ENCODE measurements around the gene DGKB. TPM values are rescaled to one million over a fixed set of nuclear protein-coding genes. Genes with fewer than 3 reads are reported as not detected.

The DGKB gene
- total and polyA plus RNA-seq, 2 donors: 0.09 to 0.19 TPM

- Histone ChIP-seq H3K4me1 (ENCODE audit: control insufficient read depth in 2 of 2, insufficient read depth in 2 of 2, low read length in 2 of 2) (no peaks in the 10 kb centered on the region), H3K9me3 (ENCODE audit: control insufficient read depth in 2 of 2, insufficient read depth in 1 of 2, low read length in 1 of 2) (no peaks in the 10 kb centered on the region), H3K36me3 (ENCODE audit: control insufficient read depth in 2 of 2, insufficient read depth in 2 of 2, low read length in 1 of 2) (no peaks in the 10 kb centered on the region), H3K27me3 (ENCODE audit: control insufficient read depth in 2 of 2, insufficient read depth in 1 of 2, low read length in 1 of 2) (no peaks in the 10 kb centered on the region), H3K4me3 (ENCODE audit: low read length in 2 of 2) (no peak overlapping the region), H3K27ac (ENCODE audit: low read depth in 1 of 2, low read length in 1 of 2) (no peak overlapping the region)
- no peak for DNase-seq (ENCODE audit: low read depth in 6 of 9, low spot score in 9 of 9)
- WGBS: 78% methylated on average over 8 of the region's 8 CpGs
These were observed 26.5 kb downstream of the DGKB start for GRCh38 chr7:14875941-14876587.

GRCh38 chr7:14871880-14872279, 30.7 kb downstream of the DGKB start:
- no peaks in the 10 kb centered on the region for H3K9me3 ChIP-seq (ENCODE audit: control insufficient read depth in 2 of 2, insufficient read depth in 1 of 2, low read length in 1 of 2)
- H3K36me3 ChIP-seq (ENCODE audit: control insufficient read depth in 2 of 2, insufficient read depth in 2 of 2, low read length in 1 of 2): no peaks in the 10 kb centered on the region
- H3K27me3 ChIP-seq (ENCODE audit: control insufficient read depth in 2 of 2, insufficient read depth in 1 of 2, low read length in 1 of 2): no peaks in the 10 kb centered on the region
- no peak for DNase-seq (ENCODE audit: low read depth in 6 of 9, low spot score in 9 of 9)
- no peak overlapping the region for H3K4me3 ChIP-seq (ENCODE audit: low read length in 2 of 2)
- WGBS: 97% methylated on average over 6 of the region's 6 CpGs
- H3K27ac ChIP-seq (ENCODE audit: low read depth in 1 of 2, low read length in 1 of 2): no peak overlapping the region
- H3K4me1 ChIP-seq (ENCODE audit: control insufficient read depth in 2 of 2, insufficient read depth in 2 of 2, low read length in 2 of 2): no peaks in the 10 kb centered on the region

- WGBS: 88% methylated on average over 11 of the region's 11 CpGs
These were observed 32.2 kb downstream of the DGKB start for GRCh38 chr7:14870394-14870793.

GRCh38 chr7:14868937-14869336, 33.6 kb downstream of the DGKB start:
- H3K36me3 ChIP-seq (ENCODE audit: control insufficient read depth in 2 of 2, insufficient read depth in 2 of 2, low read length in 1 of 2): no peaks in the 10 kb centered on the region
- H3K27me3 ChIP-seq (ENCODE audit: control insufficient read depth in 2 of 2, insufficient read depth in 1 of 2, low read length in 1 of 2): no peaks in the 10 kb centered on the region
- no peaks in the 10 kb centered on the region for H3K4me1 ChIP-seq (ENCODE audit: control insufficient read depth in 2 of 2, insufficient read depth in 2 of 2, low read length in 2 of 2)
- no peak overlapping the region for H3K4me3 ChIP-seq (ENCODE audit: low read length in 2 of 2)
- H3K27ac ChIP-seq (ENCODE audit: low read depth in 1 of 2, low read length in 1 of 2): no peak overlapping the region
- no peaks in the 10 kb centered on the region for H3K9me3 ChIP-seq (ENCODE audit: control insufficient read depth in 2 of 2, insufficient read depth in 1 of 2, low read length in 1 of 2)
- no peak for DNase-seq (ENCODE audit: low read depth in 6 of 9, low spot score in 9 of 9)

More at GRCh38 chr7:14870394-14870793, 32.2 kb downstream of the DGKB start:
- DNase-seq (ENCODE audit: low read depth in 6 of 9, low spot score in 9 of 9): no peak
- Histone ChIP-seq H3K27ac (ENCODE audit: low read depth in 1 of 2, low read length in 1 of 2) (no peak overlapping the region), H3K4me1 (ENCODE audit: control insufficient read depth in 2 of 2, insufficient read depth in 2 of 2, low read length in 2 of 2) (no peaks in the 10 kb centered on the region), H3K36me3 (ENCODE audit: control insufficient read depth in 2 of 2, insufficient read depth in 2 of 2, low read length in 1 of 2) (no peaks in the 10 kb centered on the region), H3K4me3 (ENCODE audit: low read length in 2 of 2) (no peak overlapping the region), H3K9me3 (ENCODE audit: control insufficient read depth in 2 of 2, insufficient read depth in 1 of 2, low read length in 1 of 2) (no peaks in the 10 kb centered on the region), H3K27me3 (ENCODE audit: control insufficient read depth in 2 of 2, insufficient read depth in 1 of 2, low read length in 1 of 2) (no peaks in the 10 kb centered on the region)

GRCh38 chr7:14861456-14861855, 41.1 kb downstream of the DGKB start:
- no peaks in the 10 kb centered on the region for H3K4me1 ChIP-seq (ENCODE audit: control insufficient read depth in 2 of 2, insufficient read depth in 2 of 2, low read length in 2 of 2)
- DNase-seq (ENCODE audit: low read depth in 6 of 9, low spot score in 9 of 9): no peak
- no peak overlapping the region for H3K4me3 ChIP-seq (ENCODE audit: low read length in 2 of 2)
- no peaks in the 10 kb centered on the region for H3K36me3 ChIP-seq (ENCODE audit: control insufficient read depth in 2 of 2, insufficient read depth in 2 of 2, low read length in 1 of 2)
- WGBS: 97% methylated on average over 1 of the region's 1 CpG
- no peaks in the 10 kb centered on the region for H3K9me3 ChIP-seq (ENCODE audit: control insufficient read depth in 2 of 2, insufficient read depth in 1 of 2, low read length in 1 of 2)
- H3K27me3 ChIP-seq (ENCODE audit: control insufficient read depth in 2 of 2, insufficient read depth in 1 of 2, low read length in 1 of 2): no peaks in the 10 kb centered on the region
- no peak overlapping the region for H3K27ac ChIP-seq (ENCODE audit: low read depth in 1 of 2, low read length in 1 of 2)

GRCh38 chr7:14859267-14859666, 43.3 kb downstream of the DGKB start:
- H3K4me3 ChIP-seq (ENCODE audit: low read length in 2 of 2): no peak overlapping the region
- H3K36me3 ChIP-seq (ENCODE audit: control insufficient read depth in 2 of 2, insufficient read depth in 2 of 2, low read length in 1 of 2): no peaks in the 10 kb centered on the region
- DNase-seq (ENCODE audit: low read depth in 6 of 9, low spot score in 9 of 9): no peak
- no peaks in the 10 kb centered on the region for H3K27me3 ChIP-seq (ENCODE audit: control insufficient read depth in 2 of 2, insufficient read depth in 1 of 2, low read length in 1 of 2)
- WGBS: 77% methylated on average over 2 of the region's 2 CpGs
- no peaks in the 10 kb centered on the region for H3K4me1 ChIP-seq (ENCODE audit: control insufficient read depth in 2 of 2, insufficient read depth in 2 of 2, low read length in 2 of 2)
- no peak overlapping the region for H3K27ac ChIP-seq (ENCODE audit: low read depth in 1 of 2, low read length in 1 of 2)
- H3K9me3 ChIP-seq (ENCODE audit: control insufficient read depth in 2 of 2, insufficient read depth in 1 of 2, low read length in 1 of 2): no peaks in the 10 kb centered on the region

GRCh38 chr7:14858866-14859265, 43.7 kb downstream of the DGKB start:
- H3K4me3 ChIP-seq (ENCODE audit: low read length in 2 of 2): no peak overlapping the region
- no peak for DNase-seq (ENCODE audit: low read depth in 6 of 9, low spot score in 9 of 9)
- 65% methylated on average over 2 of the region's 2 CpGs for WGBS

GRCh38 chr7:14858410-14858809, 44.1 kb downstream of the DGKB start:
- 71% methylated on average over 3 of the region's 3 CpGs for WGBS

More at GRCh38 chr7:14858866-14859265, 43.7 kb downstream of the DGKB start:
- Histone ChIP-seq H3K36me3 (ENCODE audit: control insufficient read depth in 2 of 2, insufficient read depth in 2 of 2, low read length in 1 of 2) (no peaks in the 10 kb centered on the region), H3K27me3 (ENCODE audit: control insufficient read depth in 2 of 2, insufficient read depth in 1 of 2, low read length in 1 of 2) (no peaks in the 10 kb centered on the region), H3K27ac (ENCODE audit: low read depth in 1 of 2, low read length in 1 of 2) (no peak overlapping the region), H3K4me1 (ENCODE audit: control insufficient read depth in 2 of 2, insufficient read depth in 2 of 2, low read length in 2 of 2) (no peaks in the 10 kb centered on the region), H3K9me3 (ENCODE audit: control insufficient read depth in 2 of 2, insufficient read depth in 1 of 2, low read length in 1 of 2) (no peaks in the 10 kb centered on the region)

GRCh38 chr7:14855033-14855794, 47.3 kb downstream of the DGKB start:
- no peaks in the 10 kb centered on the region for H3K27me3 ChIP-seq (ENCODE audit: control insufficient read depth in 2 of 2, insufficient read depth in 1 of 2, low read length in 1 of 2)
- no peaks in the 10 kb centered on the region for H3K9me3 ChIP-seq (ENCODE audit: control insufficient read depth in 2 of 2, insufficient read depth in 1 of 2, low read length in 1 of 2)
- no peak for DNase-seq (ENCODE audit: low read depth in 6 of 9, low spot score in 9 of 9)
- H3K4me3 ChIP-seq (ENCODE audit: low read length in 2 of 2): no peak overlapping the region
- 79% methylated on average over 1 of the region's 1 CpG for WGBS
- H3K36me3 ChIP-seq (ENCODE audit: control insufficient read depth in 2 of 2, insufficient read depth in 2 of 2, low read length in 1 of 2): no peaks in the 10 kb centered on the region
- H3K4me1 ChIP-seq (ENCODE audit: control insufficient read depth in 2 of 2, insufficient read depth in 2 of 2, low read length in 2 of 2): no peaks in the 10 kb centered on the region
- no peak overlapping the region for H3K27ac ChIP-seq (ENCODE audit: low read depth in 1 of 2, low read length in 1 of 2)

More at GRCh38 chr7:14858410-14858809, 44.1 kb downstream of the DGKB start:
- no peaks in the 10 kb centered on the region for H3K27me3 ChIP-seq (ENCODE audit: control insufficient read depth in 2 of 2, insufficient read depth in 1 of 2, low read length in 1 of 2)
- no peak for DNase-seq (ENCODE audit: low read depth in 6 of 9, low spot score in 9 of 9)
- no peak overlapping the region for H3K4me3 ChIP-seq (ENCODE audit: low read length in 2 of 2)
- H3K9me3 ChIP-seq (ENCODE audit: control insufficient read depth in 2 of 2, insufficient read depth in 1 of 2, low read length in 1 of 2): no peaks in the 10 kb centered on the region
- H3K36me3 ChIP-seq (ENCODE audit: control insufficient read depth in 2 of 2, insufficient read depth in 2 of 2, low read length in 1 of 2): no peaks in the 10 kb centered on the region
- no peak overlapping the region for H3K27ac ChIP-seq (ENCODE audit: low read depth in 1 of 2, low read length in 1 of 2)
- H3K4me1 ChIP-seq (ENCODE audit: control insufficient read depth in 2 of 2, insufficient read depth in 2 of 2, low read length in 2 of 2): no peaks in the 10 kb centered on the region
